H1 (cell line): ENCODE data around the gene RBM4. TPM values are rescaled to one million over a fixed set of nuclear protein-coding genes. Genes with fewer than 3 reads are reported as not detected.
"Not testable (repeated sequence)": the region's sequence is repeated elsewhere in the genome, so short reads cannot be mapped to it uniquely, and the experiment has no call there.

ENCODE experiments used
- CTCF ChIA-PET: fragments of 300-600 bp; sonication (Branson Sonifier 250); formaldehyde crosslinking; loops from one replicate; lab custom pipeline; 2021; ENCODE audit not compliant: partially characterized antibody; lab: Charles Lee
- POLR2A ChIA-PET: fragments of 300-600 bp; sonication (Branson Sonifier 250); formaldehyde crosslinking; loops from one replicate; lab custom pipeline; 2021; ENCODE audit warnings: inconsistent platforms; ENCODE audit not compliant: partially characterized antibody; lab: Charles Lee
- DNase-seq, 2 experiments: peaks; one replicate each; pipeline versions ENCODE4 v3.0.0 to v3.0.0-alpha.2; 2010 to 2022; ENCODE audit warnings: low spot score in 2 of 2, low read depth in 1 of 2, mixed read lengths in 1 of 2
- FAIRE-seq: peaks from 2 replicates; lab custom pipeline; 2011; peaks lifted over from hg19 to GRCh38; lab: Jason Lieb, UNC
- H2AFZ ChIP-seq: 2 replicates; pipeline ENCODE4 v1.8.1; 2012; ENCODE audit warnings: low read length, inconsistent platforms
- H2AK5ac ChIP-seq: 2 replicates; pipeline ENCODE4 v1.6.1; 2013; ENCODE audit warnings: low read depth, low read length
- H2BK120ac ChIP-seq: replicated peaks from 2 replicates; pipeline ENCODE3; 2013; ENCODE audit warnings: low read depth, low read length, inconsistent platforms
- H2BK12ac ChIP-seq: 2 replicates; pipeline ENCODE4 v1.6.1; 2013; ENCODE audit warnings: low read depth, low read length
- H2BK15ac ChIP-seq: 2 replicates; pipeline ENCODE4 v1.6.1; 2013; ENCODE audit warnings: low read length
- H2BK20ac ChIP-seq: 2 replicates; pipeline ENCODE4 v1.6.1; 2013; ENCODE audit warnings: low read length
- H2BK5ac ChIP-seq: 2 replicates; pipeline ENCODE4 v1.6.1; 2013; ENCODE audit warnings: low read depth, low read length
- H3K14ac ChIP-seq: 2 replicates; pipeline ENCODE4 v1.6.1; 2013; ENCODE audit warnings: inconsistent platforms; ENCODE audit not compliant: insufficient read length
- H3K18ac ChIP-seq: 2 replicates; pipeline ENCODE4 v1.6.1; 2013; ENCODE audit warnings: low read length; ENCODE audit errors: extremely low read depth
- H3K23ac ChIP-seq: 2 replicates; pipeline ENCODE4 v1.6.1; 2013; ENCODE audit warnings: inconsistent platforms; ENCODE audit not compliant: insufficient read length
- H3K23me2 ChIP-seq: 2 replicates; pipeline ENCODE4 v1.6.1; 2013; ENCODE audit warnings: low read depth, low read length
- H3K27ac ChIP-seq: 2 replicates; pipeline ENCODE4 v1.6.1; 2011; ENCODE audit warnings: low read depth, low read length, inconsistent platforms
- H3K27me3 ChIP-seq, 4 experiments: replicated peaks in 1 of 4; 1 replicate in 1 of 4; 2 replicates in 3 of 4; pipeline versions ENCODE4 v1.6.1 to v1.8.1; 2011 to 2013; ENCODE audit warnings: low read length in 3 of 4, mild to moderate bottlenecking in 3 of 4, inconsistent platforms in 2 of 4, mixed read lengths in 2 of 4, moderate library complexity in 1 of 4; ENCODE audit not compliant: control insufficient read depth in 3 of 4, insufficient read depth in 3 of 4; ENCODE audit errors: extremely low read depth in 1 of 4
- H3K36me3 ChIP-seq, 4 experiments: 2 replicates each; pipeline versions ENCODE4 v1.6.1 to v1.8.1; 2011 to 2013; ENCODE audit warnings: mild to moderate bottlenecking in 4 of 4, low read length in 3 of 4, moderate library complexity in 2 of 4, control low read depth in 1 of 4, inconsistent platforms in 1 of 4; ENCODE audit not compliant: insufficient read depth in 4 of 4, control insufficient read depth in 2 of 4
- H3K4ac ChIP-seq: replicated peaks from 2 replicates; pipeline ENCODE3; 2013; ENCODE audit warnings: low read length, low read depth, mixed read lengths, inconsistent platforms; ENCODE audit not compliant: insufficient read length
- H3K4me1 ChIP-seq, 4 experiments: replicated peaks in 1 of 4; 1 replicate in 1 of 4; 2 replicates in 3 of 4; pipeline versions ENCODE4 v1.6.1 to v1.8.1; 2011 to 2013; ENCODE audit warnings: low read length in 3 of 4, inconsistent platforms in 2 of 4, mixed read lengths in 1 of 4; ENCODE audit not compliant: insufficient read depth in 4 of 4, control insufficient read depth in 3 of 4
- H3K4me2 ChIP-seq, 2 experiments: 2 replicates each; pipeline versions ENCODE4 v1.6.1 to v1.8.1; 2011 to 2013; ENCODE audit warnings: low read depth in 2 of 2, low read length in 2 of 2, control low read depth in 1 of 2, inconsistent platforms in 1 of 2, mild to moderate bottlenecking in 1 of 2; ENCODE audit not compliant: insufficient read depth in 1 of 2
- H3K4me3 ChIP-seq, 4 experiments: fragments of 200-600, 300-600 bp in 1 of 4; sonication (generic), shearing (Covaris generic), sonication (Bioruptor Twin) in 1 of 4; 2 replicates each; pipeline versions ENCODE4 v1.5.1 to v1.8.1; 2011 to 2016; ENCODE audit warnings: low read length in 4 of 4, low read depth in 3 of 4, control low read depth in 2 of 4, inconsistent platforms in 2 of 4, mild to moderate bottlenecking in 2 of 4, mixed read lengths in 1 of 4, moderate library complexity in 1 of 4; ENCODE audit not compliant: insufficient read depth in 2 of 4; ENCODE audit errors: extremely low read depth in 1 of 4
- H3K56ac ChIP-seq: replicated peaks from 2 replicates; pipeline ENCODE3; 2013; ENCODE audit warnings: low read depth, mild to moderate bottlenecking, mixed read lengths, low read length, inconsistent platforms; ENCODE audit not compliant: insufficient read length
- H3K79me1 ChIP-seq: 2 replicates; pipeline ENCODE4 v1.6.1; 2013; ENCODE audit warnings: low read depth, low read length, control low read depth
- H3K79me2 ChIP-seq, 2 experiments: 2 replicates each; pipeline versions ENCODE4 v1.6.1 to v1.8.1; 2012 to 2013; ENCODE audit warnings: low read length in 2 of 2, mild to moderate bottlenecking in 2 of 2, inconsistent platforms in 1 of 2; ENCODE audit not compliant: insufficient read depth in 2 of 2, control insufficient read depth in 1 of 2
- H3K9ac ChIP-seq, 4 experiments: replicated peaks in 1 of 4; 1 replicate in 1 of 4; 2 replicates in 3 of 4; pipeline versions ENCODE4 v1.6.1 to v1.8.1; 2011 to 2013; ENCODE audit warnings: low read depth in 3 of 4, low read length in 3 of 4, control low read depth in 2 of 4, mild to moderate bottlenecking in 2 of 4, moderate library complexity in 2 of 4, inconsistent platforms in 1 of 4; ENCODE audit errors: extremely low read depth in 1 of 4
- H3K9me3 ChIP-seq, 2 experiments: 2 replicates each; pipeline versions ENCODE4 v1.6.1 to v1.8.1; 2012 to 2013; ENCODE audit warnings: mild to moderate bottlenecking in 2 of 2, moderate library complexity in 2 of 2, control low read depth in 1 of 2, inconsistent platforms in 1 of 2, low read depth in 1 of 2, low read length in 1 of 2, mixed read lengths in 1 of 2; ENCODE audit not compliant: insufficient read depth in 2 of 2
- H4K20me1 ChIP-seq, 2 experiments: replicated peaks in 1 of 2; 2 replicates each; pipeline versions ENCODE3 to v1.8.1; 2011 to 2013; ENCODE audit warnings: inconsistent platforms in 2 of 2, low read length in 2 of 2, mild to moderate bottlenecking in 1 of 2; ENCODE audit not compliant: insufficient read depth in 2 of 2, control insufficient read depth in 1 of 2
- H4K5ac ChIP-seq: 2 replicates; pipeline ENCODE4 v1.6.1; 2013; ENCODE audit warnings: low read length, low read depth, mixed read lengths, inconsistent platforms; ENCODE audit not compliant: insufficient read length
- H4K8ac ChIP-seq: 2 replicates; pipeline ENCODE4 v1.8.0; 2013; ENCODE audit warnings: mild to moderate bottlenecking, moderate library complexity, low read length, inconsistent platforms; ENCODE audit not compliant: insufficient read depth; ENCODE audit errors: extremely low read depth
- H4K91ac ChIP-seq: replicated peaks from 2 replicates; pipeline ENCODE3; 2013; ENCODE audit warnings: low read length, mixed read lengths, inconsistent platforms; ENCODE audit not compliant: insufficient read length
- WGBS, 2 experiments: shearing (Covaris generic) in 1 of 2; methylation state at CpG; one replicate each; pipeline versions ENCODE4 v1.1.6 to v1.1.7; 2013 to 2015; ENCODE audit warnings: low lambda C conversion rate in 2 of 2, mixed read lengths in 2 of 2, inconsistent platforms in 1 of 2, low coverage in 1 of 2, missing lambda C conversion rate in 1 of 2; ENCODE audit not compliant: insufficient replicate concordance in 2 of 2, insufficient coverage in 1 of 2, insufficient read length in 1 of 2; ENCODE audit errors: extremely low coverage in 1 of 2, missing lambda C conversion rate in 1 of 2; 5-methylcytosine and 5-hydroxymethylcytosine counted together
- polyA plus RNA-seq, 7 experiments: library from polyadenylated mRNA; depleted of rRNA in 3 of 7; stranded (reverse) in 5 of 7; unstranded in 2 of 7; fragments of >200 nt in 5 of 7; fragments of 200-250 nt in 2 of 7; gene quantifications; 1 replicate in 5 of 7; 2 replicates in 1 of 7; 4 replicates in 1 of 7; pipeline versions ENCODE4 v1.2.1 to v1.2.3, GENCODE V29; 2011 to 2013; ENCODE audit warnings: missing spikeins in 2 of 7, mixed read lengths in 2 of 7
- total RNA-seq: library from RNA; stranded (reverse); fragmentation: NEBNext Ultra II Directional; extraction: Animal tissue kit (Norgen Biotek cat#: 25700); gene quantifications from 2 replicates; pipeline ENCODE4 v1.2.1, GENCODE V29; 2021

Gene RBM4
- total and polyA plus RNA-seq, 2 of the 8 experiments (the other 6 are each of a cell fraction or from before 2014, with no cell fraction given), result 192 to 330 TPM

DNA sequence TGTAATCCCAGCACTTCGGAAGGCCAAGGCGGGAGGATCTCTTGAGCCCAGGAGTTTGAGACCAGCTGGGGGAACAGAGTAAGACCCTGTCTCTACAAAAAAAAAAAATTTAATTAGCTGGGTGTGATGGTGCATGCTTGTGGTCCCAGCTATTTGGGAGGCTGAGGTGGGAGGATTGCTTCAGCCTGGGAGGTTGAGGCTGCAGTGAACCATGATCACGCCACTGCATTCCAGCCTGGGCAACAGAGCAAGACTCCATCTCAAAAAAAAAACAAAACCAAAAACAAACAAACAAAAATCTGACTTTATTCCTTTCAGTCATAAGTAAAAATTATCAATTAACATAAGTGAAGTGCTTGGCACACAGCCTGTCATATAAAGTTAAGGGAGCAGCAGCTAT lies 31.9 kb upstream of the RBM4 start:
- not testable (repeated sequence) for H3K79me2 ChIP-seq, H2BK5ac ChIP-seq, H3K79me1 ChIP-seq, H4K91ac ChIP-seq, H3K18ac ChIP-seq, H4K20me1 ChIP-seq, DNase-seq, H4K8ac ChIP-seq, H2BK120ac ChIP-seq, H2AK5ac ChIP-seq, H2BK15ac ChIP-seq, H3K14ac ChIP-seq, H3K4me1 ChIP-seq, H3K56ac ChIP-seq, H3K23ac ChIP-seq, H3K4me2 ChIP-seq, H2AFZ ChIP-seq, H2BK20ac ChIP-seq, H3K4me3 ChIP-seq, H3K9me3 ChIP-seq, H3K23me2 ChIP-seq, FAIRE-seq, H3K4ac ChIP-seq, H3K27ac ChIP-seq, H3K27me3 ChIP-seq, H3K9ac ChIP-seq, H4K5ac ChIP-seq, H2BK12ac ChIP-seq
- CTCF ChIA-PET, result interaction anchor here (0.6 to 3.5 kb wide), 5 partner anchors 10 to 77 kb away, joined by 3 to 15 read pairs (median 3); partner anchors contain the start of genes CCDC87 and CCS
- POLR2A ChIA-PET, result interaction anchor here (1.1 to 65.3 kb wide), 3 partner anchors 14 to 36 kb away, joined by 3 to 2165 read pairs (median 3); partner anchors contain the start of genes CCDC87, RBM14 and RBM4
- H3K36me3 ChIP-seq, result peaks cover 6 to 22% (median 10%) of the 10 kb centered on the region in 4 experiments; a peak in 6 of 8 replicates
- WGBS, 2 experiments, result 93% methylated on average over 3 of the region's 3 CpGs; no CpG with 5 or more reads in 1 of the 2 experiments
